Body of pancreas (tissue), 4 donors: ENCODE results near the gene UMODL1. TPM values are rescaled to one million over a fixed set of nuclear protein-coding genes. Genes with fewer than 3 reads are reported as not detected.

ENCODE experiments used
- ATAC-seq: fragments of 150-250 bp; one replicate; pipeline ENCODE4 v1.9.1; 2016
- DNase-seq, 4 donors: peaks; one replicate each; pipeline ENCODE4 v3.0.0-alpha.2; 2019
- H3K27ac ChIP-seq, 4 donors: fragments of 200-600 bp; sonication (generic); 1 replicate in 3 of 4; 2 replicates in 1 of 4; pipeline versions ENCODE4 v1.5.1 to v1.6.1; 2016 to 2019; ENCODE audit warnings: mild to moderate bottlenecking in 1 of 4, mixed read lengths in 1 of 4, moderate library complexity in 1 of 4
- H3K27me3 ChIP-seq, 2 donors: fragments of 200-600 bp; sonication (generic); one replicate each; pipeline ENCODE4 v1.6.0; 2016; ENCODE audit warnings: mild to moderate bottlenecking in 1 of 2
- H3K36me3 ChIP-seq, 2 donors: fragments of 200-600 bp; sonication (generic); replicated peaks in 1 of 2; 2 replicates each; pipeline ENCODE4 v1.5.1; 2016; ENCODE audit warnings: low read depth in 2 of 2; ENCODE audit not compliant: insufficient read depth in 1 of 2
- H3K4me1 ChIP-seq: fragments of 200-600 bp; sonication (generic); one replicate; pipeline ENCODE4 v1.6.0; 2016
- H3K4me3 ChIP-seq, 2 donors: fragments of 200-600 bp; sonication (generic); 1 replicate in 1 of 2; 2 replicates in 1 of 2; pipeline ENCODE4 v1.5.1; 2016 to 2019
- H3K9me3 ChIP-seq, 3 donors: fragments of 200-600 bp; sonication (generic); 1 replicate in 2 of 3; 2 replicates in 1 of 3; pipeline ENCODE4 v1.5.1; 2016
- POLR2A ChIP-seq, 3 donors: fragments of 450-650 bp; IDR thresholded peaks; one replicate each; pipeline ENCODE4 v1.6.1; 2016; ENCODE audit warnings: antibody characterized with exemption in 3 of 3, mild to moderate bottlenecking in 2 of 3
- WGBS, 2 donors: methylation state at CpG; one replicate each; pipeline ENCODE4 v1.1.5; 2017; 5-methylcytosine and 5-hydroxymethylcytosine counted together
- intact Hi-C: fragments of 100-400 bp; cut with DNase I; formaldehyde crosslinking; loops from one replicate; pipeline ENCODE4 v1.15.1; 2023
- total RNA-seq, 2 donors: library from RNA; depleted of rRNA; stranded (reverse); fragments of >200 nt; gene quantifications; one replicate each; pipeline ENCODE4 v1.1.0, GENCODE V29; 2016
- TF ChIP-seq, protein P1 (sequence below), 7 experiments: fragments of 450-650 bp in 4 of 7; fragments of 200-600 bp in 3 of 7; sonication (generic) in 3 of 7; IDR thresholded peaks; one replicate each; pipeline ENCODE4 v1.5.1; 2016 to 2019; ENCODE audit warnings: antibody characterized with exemption in 7 of 7

UMODL1 gene, protein sequence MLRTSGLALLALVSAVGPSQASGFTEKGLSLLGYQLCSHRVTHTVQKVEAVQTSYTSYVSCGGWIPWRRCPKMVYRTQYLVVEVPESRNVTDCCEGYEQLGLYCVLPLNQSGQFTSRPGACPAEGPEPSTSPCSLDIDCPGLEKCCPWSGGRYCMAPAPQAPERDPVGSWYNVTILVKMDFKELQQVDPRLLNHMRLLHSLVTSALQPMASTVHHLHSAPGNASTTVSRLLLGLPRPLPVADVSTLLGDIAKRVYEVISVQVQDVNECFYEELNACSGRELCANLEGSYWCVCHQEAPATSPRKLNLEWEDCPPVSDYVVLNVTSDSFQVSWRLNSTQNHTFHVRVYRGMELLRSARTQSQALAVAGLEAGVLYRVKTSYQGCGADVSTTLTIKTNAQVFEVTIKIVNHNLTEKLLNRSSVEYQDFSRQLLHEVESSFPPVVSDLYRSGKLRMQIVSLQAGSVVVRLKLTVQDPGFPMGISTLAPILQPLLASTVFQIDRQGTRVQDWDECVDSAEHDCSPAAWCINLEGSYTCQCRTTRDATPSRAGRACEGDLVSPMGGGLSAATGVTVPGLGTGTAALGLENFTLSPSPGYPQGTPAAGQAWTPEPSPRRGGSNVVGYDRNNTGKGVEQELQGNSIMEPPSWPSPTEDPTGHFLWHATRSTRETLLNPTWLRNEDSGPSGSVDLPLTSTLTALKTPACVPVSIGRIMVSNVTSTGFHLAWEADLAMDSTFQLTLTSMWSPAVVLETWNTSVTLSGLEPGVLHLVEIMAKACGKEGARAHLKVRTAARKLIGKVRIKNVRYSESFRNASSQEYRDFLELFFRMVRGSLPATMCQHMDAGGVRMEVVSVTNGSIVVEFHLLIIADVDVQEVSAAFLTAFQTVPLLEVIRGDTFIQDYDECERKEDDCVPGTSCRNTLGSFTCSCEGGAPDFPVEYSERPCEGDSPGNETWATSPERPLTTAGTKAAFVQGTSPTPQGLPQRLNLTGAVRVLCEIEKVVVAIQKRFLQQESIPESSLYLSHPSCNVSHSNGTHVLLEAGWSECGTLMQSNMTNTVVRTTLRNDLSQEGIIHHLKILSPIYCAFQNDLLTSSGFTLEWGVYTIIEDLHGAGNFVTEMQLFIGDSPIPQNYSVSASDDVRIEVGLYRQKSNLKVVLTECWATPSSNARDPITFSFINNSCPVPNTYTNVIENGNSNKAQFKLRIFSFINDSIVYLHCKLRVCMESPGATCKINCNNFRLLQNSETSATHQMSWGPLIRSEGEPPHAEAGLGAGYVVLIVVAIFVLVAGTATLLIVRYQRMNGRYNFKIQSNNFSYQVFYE
- total RNA-seq = not detected

DNA sequence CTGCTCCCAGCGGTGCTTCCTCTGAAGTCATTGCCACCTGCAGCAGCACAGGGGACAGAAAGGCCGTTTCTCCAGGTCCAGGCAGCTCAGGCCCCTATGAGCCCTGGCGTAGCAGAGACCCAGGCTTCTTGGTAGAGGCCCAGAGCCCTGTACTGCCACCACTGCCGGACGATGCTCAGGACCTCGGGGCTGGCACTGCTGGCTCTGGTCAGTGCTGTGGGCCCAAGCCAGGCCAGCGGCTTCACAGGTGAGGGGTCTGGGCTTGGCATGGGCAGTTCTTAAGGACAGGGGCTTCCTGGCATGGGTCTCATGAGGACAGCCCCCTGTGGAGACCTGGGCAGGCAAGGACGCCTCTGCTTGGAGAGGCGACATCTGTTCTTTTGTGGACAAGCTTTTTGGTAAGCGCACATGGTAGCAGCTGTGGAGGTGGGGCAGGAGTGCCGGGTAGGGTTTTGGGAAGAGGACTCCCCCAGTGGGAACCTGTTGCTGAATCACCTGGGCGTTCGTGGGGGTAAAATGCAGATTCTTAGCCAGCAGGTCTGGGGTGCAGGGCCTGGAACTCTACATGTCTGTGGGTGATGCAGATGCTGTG lies at the start of gene UMODL1:
UMODL1 (plus strand) TSS at position 172 of the 592 bp plus-strand sequence; CDS start at position 172, 0 bp downstream.
- intact Hi-C loops = no loop called here
- TF ChIP-seq POLR2A (IDR thresholded peaks at IDR 0.05) = no peak
- TF ChIP-seq, protein P1, sequence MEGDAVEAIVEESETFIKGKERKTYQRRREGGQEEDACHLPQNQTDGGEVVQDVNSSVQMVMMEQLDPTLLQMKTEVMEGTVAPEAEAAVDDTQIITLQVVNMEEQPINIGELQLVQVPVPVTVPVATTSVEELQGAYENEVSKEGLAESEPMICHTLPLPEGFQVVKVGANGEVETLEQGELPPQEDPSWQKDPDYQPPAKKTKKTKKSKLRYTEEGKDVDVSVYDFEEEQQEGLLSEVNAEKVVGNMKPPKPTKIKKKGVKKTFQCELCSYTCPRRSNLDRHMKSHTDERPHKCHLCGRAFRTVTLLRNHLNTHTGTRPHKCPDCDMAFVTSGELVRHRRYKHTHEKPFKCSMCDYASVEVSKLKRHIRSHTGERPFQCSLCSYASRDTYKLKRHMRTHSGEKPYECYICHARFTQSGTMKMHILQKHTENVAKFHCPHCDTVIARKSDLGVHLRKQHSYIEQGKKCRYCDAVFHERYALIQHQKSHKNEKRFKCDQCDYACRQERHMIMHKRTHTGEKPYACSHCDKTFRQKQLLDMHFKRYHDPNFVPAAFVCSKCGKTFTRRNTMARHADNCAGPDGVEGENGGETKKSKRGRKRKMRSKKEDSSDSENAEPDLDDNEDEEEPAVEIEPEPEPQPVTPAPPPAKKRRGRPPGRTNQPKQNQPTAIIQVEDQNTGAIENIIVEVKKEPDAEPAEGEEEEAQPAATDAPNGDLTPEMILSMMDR (IDR thresholded peaks at IDR 0.05) = no peak
- H3K27ac ChIP-seq = no peak within 1 kb of the TSS
- H3K27me3 ChIP-seq = no peaks in the 10 kb centered on the region
- H3K9me3 ChIP-seq = no peaks in the 10 kb centered on the region
- DNase-seq (no peak), ATAC-seq (peak; percentile 12)
- no peaks in the 10 kb centered on the region for H3K4me1 ChIP-seq
- 83 to 88% methylated on average over 6 to 13 of the region's 13 CpGs for WGBS, 2 donors
- H3K36me3 ChIP-seq = no peaks in the 10 kb centered on the region
- H3K4me3 ChIP-seq = no peak within 1 kb of the TSS

DNA sequence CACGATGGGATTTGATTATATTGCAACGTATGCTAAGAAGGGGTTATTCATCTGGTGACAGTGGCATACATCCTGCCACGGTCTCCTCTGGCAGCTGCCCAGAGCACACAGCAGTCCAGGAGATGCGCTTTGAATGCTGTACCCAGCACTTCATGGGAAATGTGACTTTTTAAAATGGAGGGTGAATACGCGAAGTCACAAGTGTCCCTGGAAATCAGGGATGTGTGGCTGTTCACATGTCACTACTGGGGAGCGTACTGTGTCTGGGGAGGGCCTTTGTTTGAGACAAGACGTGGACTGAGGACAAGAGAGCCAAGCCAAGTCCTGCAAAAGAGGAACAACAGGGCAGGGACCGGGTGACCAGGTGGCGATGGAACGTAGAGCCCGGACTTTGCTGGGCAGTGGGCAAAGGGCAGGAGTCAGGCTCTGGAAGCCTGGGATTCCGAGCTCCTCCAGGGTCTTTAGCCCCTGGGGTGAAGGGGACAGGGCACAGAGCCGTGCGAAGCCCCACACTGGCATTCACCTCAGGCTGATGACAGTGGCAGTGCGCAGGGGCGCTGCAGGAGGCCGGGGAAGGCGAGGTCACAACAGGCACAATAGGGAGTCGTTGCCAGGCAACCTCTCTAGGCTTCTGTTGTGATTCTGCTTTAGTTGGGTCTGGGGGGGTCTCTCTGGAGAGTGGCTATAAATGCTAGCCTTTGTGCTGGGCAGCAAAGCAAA lies 49.6 kb upstream of the UMODL1 start:
- WGBS, 2 donors = 45 to 51% methylated on average over 19 to 20 of the region's 20 CpGs
- Histone ChIP-seq H3K4me1 (no peaks in the 10 kb centered on the region), H3K4me3 (no peak overlapping the region), H3K27me3 (no peaks in the 10 kb centered on the region), H3K27ac (peak overlapping the region in 1 of 4 donors; percentile 33), H3K9me3 (no peaks in the 10 kb centered on the region), H3K36me3 (no peaks in the 10 kb centered on the region)
- ATAC-seq (peak; percentile 63), DNase-seq (peak in 3 of 4 donors; percentile 41 to 52 (median 49))
- TF ChIP-seq, protein P1 (IDR thresholded peaks at IDR 0.05) = no peak
- peak in 1 of 3 donors; percentile 12 for TF ChIP-seq POLR2A (IDR thresholded peaks at IDR 0.05)
- intact Hi-C loops = no loop called here

DNA sequence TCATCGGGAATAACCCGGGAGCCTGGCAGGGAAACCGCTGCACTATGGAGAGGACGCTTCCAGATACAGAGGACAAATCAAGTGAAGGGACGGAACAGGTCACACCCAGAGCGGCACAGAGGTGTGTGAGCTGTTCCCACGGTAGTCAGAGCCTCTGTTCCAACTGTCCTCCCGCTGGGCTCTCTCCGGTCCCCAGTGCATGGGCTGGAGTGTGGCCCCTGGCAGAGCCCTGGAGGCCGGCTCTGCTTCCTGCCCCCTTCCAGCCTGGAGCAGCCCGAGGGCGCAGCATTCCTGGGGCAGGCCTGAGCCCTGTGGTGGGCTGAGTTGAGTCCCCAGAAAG lies 49.1 kb upstream of the UMODL1 start:
- WGBS, 2 donors = 32 to 38% methylated on average over 11 to 12 of the region's 12 CpGs
- ATAC-seq = no peak
- H3K9me3 ChIP-seq = no peaks in the 10 kb centered on the region
- H3K27ac ChIP-seq = peak overlapping the region in 1 of 4 donors; percentile 33
- H3K4me3 ChIP-seq = no peak overlapping the region
- DNase-seq = no peak
- no peaks in the 10 kb centered on the region for H3K36me3 ChIP-seq
- no peaks in the 10 kb centered on the region for H3K27me3 ChIP-seq
- no peaks in the 10 kb centered on the region for H3K4me1 ChIP-seq
- TF ChIP-seq, protein P1 (IDR thresholded peaks at IDR 0.05) = no peak
- TF ChIP-seq POLR2A (IDR thresholded peaks at IDR 0.05) = no peak
- intact Hi-C loops = no loop called here

DNA sequence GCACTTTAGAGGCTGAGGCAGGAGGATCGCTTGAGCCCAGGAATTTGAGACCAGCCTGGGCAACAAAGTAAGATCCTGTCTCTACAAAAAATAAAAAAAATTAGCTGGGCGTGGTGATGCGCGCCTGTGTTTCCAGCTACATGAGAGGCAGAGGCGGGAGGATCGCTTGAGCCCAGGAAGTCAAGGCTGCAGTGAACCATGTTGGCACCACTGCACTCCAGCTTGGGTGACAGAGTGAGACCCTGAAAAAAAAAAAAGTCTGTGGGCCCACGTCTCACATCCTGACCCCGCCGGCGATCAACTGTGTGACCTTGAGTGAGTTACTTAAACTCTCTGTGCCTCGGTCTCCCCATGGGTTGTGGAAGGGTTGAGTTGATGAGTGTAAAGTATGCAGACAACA lies 48.2 kb upstream of the UMODL1 start:
- ATAC-seq (no peak), DNase-seq (no peak)
- 85 to 90% methylated on average over 11 of the region's 11 CpGs for WGBS, 2 donors
- no peak overlapping the region for H3K4me3 ChIP-seq
- H3K9me3 ChIP-seq = no peaks in the 10 kb centered on the region
- H3K36me3 ChIP-seq = no peaks in the 10 kb centered on the region
- H3K27ac ChIP-seq = no peak overlapping the region
- H3K4me1 ChIP-seq = no peaks in the 10 kb centered on the region
- intact Hi-C loops = no loop called here
- TF ChIP-seq, protein P1 (IDR thresholded peaks at IDR 0.05) = no peak
- no peak for TF ChIP-seq POLR2A (IDR thresholded peaks at IDR 0.05)
- H3K27me3 ChIP-seq = no peaks in the 10 kb centered on the region
